ENCODE results near the gene TRIM51. TPM values are rescaled to one million over a fixed set of nuclear protein-coding genes. Genes with fewer than 3 reads are reported as not detected.
"Not testable (repeated sequence)": the region's sequence is repeated elsewhere in the genome, so short reads cannot be mapped to it uniquely, and the experiment has no call there.

Gene TRIM51, protein sequence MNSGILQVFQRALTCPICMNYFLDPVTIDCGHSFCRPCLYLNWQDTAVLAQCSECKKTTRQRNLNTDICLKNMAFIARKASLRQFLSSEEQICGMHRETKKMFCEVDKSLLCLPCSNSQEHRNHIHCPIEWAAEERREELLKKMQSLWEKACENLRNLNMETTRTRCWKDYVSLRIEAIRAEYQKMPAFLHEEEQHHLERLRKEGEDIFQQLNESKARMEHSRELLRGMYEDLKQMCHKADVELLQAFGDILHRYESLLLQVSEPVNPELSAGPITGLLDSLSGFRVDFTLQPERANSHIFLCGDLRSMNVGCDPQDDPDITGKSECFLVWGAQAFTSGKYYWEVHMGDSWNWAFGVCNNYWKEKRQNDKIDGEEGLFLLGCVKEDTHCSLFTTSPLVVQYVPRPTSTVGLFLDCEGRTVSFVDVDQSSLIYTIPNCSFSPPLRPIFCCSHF
- total RNA-seq = not detected in 2 replicates

- DNase-seq (ENCODE audit: low read depth in 2 of 2) = not testable (repeated sequence)
Observed at GRCh38 chr11:55882997-55883396, at the start of gene TRIM51. TRIM51 (plus strand) TSS chr11:55883297; CDS start chr11:55885429, 2,132 bp downstream.

GRCh38 chr11:55838452-55838851, 44.6 kb upstream of the TRIM51 start, which contains the start of gene OR5D16:
OR5D16 (plus strand) TSS chr11:55838752; CDS start chr11:55838752, 0 bp downstream.
- no peak for DNase-seq (ENCODE audit: low read depth in 2 of 2)

- no peak for DNase-seq (ENCODE audit: low read depth in 2 of 2)
Observed at GRCh38 chr11:55847453-55847852, 35.6 kb upstream of the TRIM51 start.

GRCh38 chr11:55849037-55849436, 34.1 kb upstream of the TRIM51 start:
- DNase-seq (ENCODE audit: low read depth in 2 of 2) = no peak

DNA sequence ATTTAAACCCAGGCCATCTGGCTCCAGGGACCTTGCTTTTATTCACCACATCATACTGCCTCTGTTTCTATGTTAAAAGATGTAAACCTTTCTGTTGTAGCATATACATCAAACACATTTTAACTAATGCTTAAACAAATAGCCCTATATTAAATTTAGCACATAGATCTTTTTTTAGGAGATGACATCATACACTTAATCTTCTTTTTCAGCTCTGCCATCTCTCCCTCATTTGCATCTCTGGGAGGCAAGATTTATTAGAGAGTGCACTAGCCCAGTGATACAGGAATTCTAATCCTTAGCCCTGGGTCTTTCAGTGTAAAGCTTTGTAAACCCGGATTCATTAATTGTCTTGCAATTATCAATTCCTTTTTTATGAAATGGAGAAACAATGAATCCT, 31.0 kb upstream of the TRIM51 start:
- no peak for DNase-seq (ENCODE audit: low read depth in 2 of 2)

- no peak for DNase-seq (ENCODE audit: low read depth in 2 of 2)
Observed at GRCh38 chr11:55854704-55855103, 28.4 kb upstream of the TRIM51 start.

GRCh38 chr11:55867354-55867753, 15.7 kb upstream of the TRIM51 start:
- DNase-seq (ENCODE audit: low read depth in 2 of 2) = not testable (repeated sequence)

GRCh38 chr11:55872731-55873130, 10.4 kb upstream of the TRIM51 start:
- DNase-seq (ENCODE audit: low read depth in 2 of 2) = not testable (repeated sequence)

DNA sequence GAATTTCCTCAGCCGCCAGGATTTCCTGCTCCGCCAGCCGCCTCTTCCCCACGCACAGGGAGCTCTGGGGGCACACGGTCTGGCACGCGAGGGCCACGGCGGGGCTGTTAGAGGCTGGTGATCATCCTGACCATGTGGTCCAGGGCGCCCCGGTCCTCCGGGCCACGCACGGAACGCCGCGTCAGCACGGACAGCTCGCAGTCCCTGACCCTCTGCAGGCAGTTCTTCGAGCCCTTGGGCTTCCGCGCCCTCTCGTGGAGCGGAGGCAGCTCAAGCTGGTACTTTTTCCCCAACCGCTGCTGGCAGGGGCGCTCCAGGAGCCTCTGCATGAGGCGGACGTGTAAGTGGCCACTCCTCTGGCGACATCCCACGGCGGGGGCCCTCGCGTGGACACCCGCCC, 10.0 kb upstream of the TRIM51 start:
- DNase-seq (ENCODE audit: low read depth in 2 of 2) = not testable (repeated sequence)

- not testable (repeated sequence) for DNase-seq (ENCODE audit: low read depth in 2 of 2)
Observed at GRCh38 chr11:55884995-55885394, 1.9 kb downstream of the TRIM51 start.

GRCh38 chr11:55885481-55885880, 2.4 kb downstream of the TRIM51 start:
- DNase-seq (ENCODE audit: low read depth in 2 of 2) = not testable (repeated sequence)

DNA sequence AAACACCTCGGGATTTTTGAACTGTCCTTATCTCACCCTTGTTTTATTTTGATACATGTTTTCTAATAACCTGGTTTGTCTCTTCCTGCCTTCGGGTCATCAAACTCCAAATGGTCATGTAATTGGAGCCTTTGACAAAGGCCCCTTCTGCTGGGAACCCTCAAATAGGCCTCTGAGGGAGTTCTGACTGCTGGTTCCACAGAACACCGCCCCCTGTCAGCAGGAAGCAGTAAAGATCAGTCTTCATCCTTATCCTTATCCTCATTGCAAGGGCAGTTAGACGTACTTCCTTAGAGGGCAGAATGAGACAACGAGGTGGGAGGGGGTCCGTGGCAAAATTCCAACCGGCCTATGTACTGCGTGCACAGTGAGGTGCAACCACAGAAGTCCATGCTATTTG, 12.1 kb downstream of the TRIM51 start:
- DNase-seq (ENCODE audit: low read depth in 2 of 2) = no peak

DNA sequence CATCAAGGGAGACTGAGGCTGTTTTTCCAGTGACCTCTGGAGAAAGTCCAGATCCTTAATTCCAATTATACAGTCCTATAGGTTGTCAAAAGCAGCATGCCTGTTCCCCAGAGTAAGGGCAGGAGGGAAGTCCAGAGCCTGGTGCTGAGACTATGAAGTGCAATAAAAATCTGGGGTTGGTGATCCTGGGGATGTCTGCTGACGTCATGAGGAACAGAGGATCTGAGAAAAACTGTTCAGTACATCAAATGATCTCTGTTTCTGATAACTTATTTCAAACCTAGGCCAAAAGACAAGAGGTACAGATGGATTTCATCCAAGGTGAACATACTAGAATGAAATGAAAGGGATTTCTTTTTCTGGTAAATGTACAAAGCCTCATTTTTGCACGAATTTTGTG, 19.2 kb downstream of the TRIM51 start:
- no peak for DNase-seq (ENCODE audit: low read depth in 2 of 2)

- DNase-seq (ENCODE audit: low read depth in 2 of 2) = no peak
Observed at GRCh38 chr11:55914482-55914881, 31.4 kb downstream of the TRIM51 start, which contains the start of gene OR5W2. OR5W2 (minus strand) TSS chr11:55914582; CDS start chr11:55914582, 0 bp downstream.

- no peak for DNase-seq (ENCODE audit: low read depth in 2 of 2)
Observed at GRCh38 chr11:55920537-55920936, 37.4 kb downstream of the TRIM51 start.

DNA sequence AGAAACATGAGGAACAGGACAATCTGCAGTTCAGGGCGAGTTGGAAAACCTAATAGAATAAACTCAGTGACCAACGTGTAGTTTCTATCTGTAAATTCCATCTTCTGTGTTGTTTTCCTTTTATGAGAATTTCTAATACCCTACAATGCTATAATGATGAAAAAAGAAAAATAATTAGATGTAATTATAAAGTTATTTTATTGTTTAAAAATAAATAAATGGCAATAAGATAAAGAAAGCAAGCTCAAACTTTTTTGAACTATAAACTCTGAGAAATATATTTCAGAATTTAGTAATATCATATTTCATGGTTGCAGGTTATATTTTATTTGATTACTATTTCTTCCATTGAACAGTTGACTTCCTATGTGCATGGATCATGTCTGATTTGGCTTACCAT, 53.2 kb downstream of the TRIM51 start, which contains the start of gene OR5I1:
OR5I1 (minus strand) TSS at position 101 of the 400 bp plus-strand sequence; CDS start at position 101, 0 bp downstream.
- no peak for DNase-seq (ENCODE audit: low read depth in 2 of 2)

Other genes starting within 250 kb of the TRIM51 start
- gene OR4P4, start 248.2 kb upstream of the TRIM51 start, total RNA-seq = not detected in 2 replicates
- gene OR4S2, start 235.0 kb upstream of the TRIM51 start, total RNA-seq = not detected in 2 replicates
- not detected in 2 replicates for gene OR4C6, start 221.1 kb upstream of the TRIM51 start, total RNA-seq
- gene OR5D13, start 109.9 kb upstream of the TRIM51 start, total RNA-seq = not detected in 2 replicates
- not detected in 2 replicates for gene OR5D14, start 87.7 kb upstream of the TRIM51 start, total RNA-seq
- not detected in 2 replicates for gene OR5L1, start 71.9 kb upstream of the TRIM51 start, total RNA-seq
- gene OR5D18, start 63.7 kb upstream of the TRIM51 start, total RNA-seq = not detected in 2 replicates
- not detected in 2 replicates for gene OR5L2, start 56.1 kb upstream of the TRIM51 start, total RNA-seq
- not detected in 2 replicates for gene OR5D16, start 44.5 kb upstream of the TRIM51 start, total RNA-seq
- gene OR5W2, start 31.3 kb downstream of the TRIM51 start, total RNA-seq = not detected in 2 replicates
- not detected in 2 replicates for gene OR5I1, start 53.1 kb downstream of the TRIM51 start, total RNA-seq
- gene OR10AG1, start 86.6 kb downstream of the TRIM51 start, total RNA-seq = not detected in 2 replicates
- gene OR5F1, start 111.3 kb downstream of the TRIM51 start, total RNA-seq = not detected in 2 replicates
- gene OR5AS1, start 144.4 kb downstream of the TRIM51 start, total RNA-seq = not detected in 2 replicates
- not detected in 2 replicates for gene OR8I2, start 210.0 kb downstream of the TRIM51 start, total RNA-seq
- gene OR8H2, start 220.4 kb downstream of the TRIM51 start, total RNA-seq = not detected in 2 replicates
- not detected in 2 replicates for gene OR8H3, start 239.1 kb downstream of the TRIM51 start, total RNA-seq

All from lung microvascular endothelial cell (primary cell).